HG03439 (cell line): Measurements from ENCODE around the gene TMEM132D.

Source experiments
- ATAC-seq: cut with Tn5 transposase; IDR thresholded peaks from one replicate; pipeline ENCODE4 v1.9.1; 2021; ENCODE audit warnings: mild to moderate bottlenecking, moderate library complexity; ENCODE audit not compliant: unreplicated experiment

TMEM132D gene

GRCh38 chr12:129379076-129379804, 524.6 kb downstream of the TMEM132D start:
- no peak for ATAC-seq

- ATAC-seq: no peak
Observed at GRCh38 chr12:129378496-129378895, 525.3 kb downstream of the TMEM132D start.

GRCh38 chr12:129373746-129374145, 530.1 kb downstream of the TMEM132D start:
- no peak for ATAC-seq

GRCh38 chr12:129372876-129373275, 530.9 kb downstream of the TMEM132D start:
- no peak for ATAC-seq

GRCh38 chr12:129372348-129372747, 531.5 kb downstream of the TMEM132D start:
- no peak for ATAC-seq

- no peak for ATAC-seq
Observed at GRCh38 chr12:129371268-129371667, 532.6 kb downstream of the TMEM132D start.

DNA sequence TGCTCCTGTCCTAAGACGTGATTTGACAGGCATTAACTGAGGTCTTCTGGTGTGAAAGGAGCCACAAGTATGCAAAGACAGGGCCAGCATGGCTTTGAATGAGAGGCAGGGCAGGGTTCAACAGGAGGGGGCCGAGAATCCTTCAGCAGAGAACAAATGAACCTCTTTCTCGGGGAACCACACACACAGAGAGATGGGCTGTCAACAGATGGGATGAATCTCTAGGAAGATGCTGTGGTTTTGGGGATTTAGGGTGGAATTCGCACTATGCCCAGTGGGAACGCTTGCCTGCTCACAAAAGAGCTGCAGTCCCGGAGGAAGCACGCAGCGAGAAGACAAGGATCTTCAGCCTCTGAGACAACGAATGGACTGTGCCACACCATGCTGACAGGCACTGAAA, 537.2 kb downstream of the TMEM132D start:
- ATAC-seq: no peak

GRCh38 chr12:129363041-129363440, 540.8 kb downstream of the TMEM132D start:
- no peak for ATAC-seq

GRCh38 chr12:129357233-129357632, 546.6 kb downstream of the TMEM132D start:
- ATAC-seq: no peak

- no peak for ATAC-seq
Observed at GRCh38 chr12:129351481-129351880, 552.3 kb downstream of the TMEM132D start.

DNA sequence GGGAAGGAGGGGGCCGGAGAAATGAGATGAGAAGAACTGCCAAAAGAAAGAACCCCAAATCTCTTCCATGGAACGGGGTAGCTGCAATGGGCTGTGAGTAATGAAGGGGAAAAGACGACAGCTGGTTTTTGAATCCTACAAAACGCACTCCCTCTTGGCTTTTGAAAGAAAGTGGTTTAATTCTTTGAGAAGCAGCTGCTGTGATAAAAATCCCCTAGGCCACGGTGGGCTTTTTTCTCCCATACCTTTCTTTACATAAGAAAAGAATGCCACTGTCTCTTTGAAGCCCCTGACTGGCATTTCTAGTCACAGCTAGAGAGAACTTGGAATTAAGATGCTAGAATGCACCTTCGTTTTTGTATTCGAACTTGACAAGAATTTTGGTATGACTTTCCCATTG, 564.5 kb downstream of the TMEM132D start:
- no peak for ATAC-seq

DNA sequence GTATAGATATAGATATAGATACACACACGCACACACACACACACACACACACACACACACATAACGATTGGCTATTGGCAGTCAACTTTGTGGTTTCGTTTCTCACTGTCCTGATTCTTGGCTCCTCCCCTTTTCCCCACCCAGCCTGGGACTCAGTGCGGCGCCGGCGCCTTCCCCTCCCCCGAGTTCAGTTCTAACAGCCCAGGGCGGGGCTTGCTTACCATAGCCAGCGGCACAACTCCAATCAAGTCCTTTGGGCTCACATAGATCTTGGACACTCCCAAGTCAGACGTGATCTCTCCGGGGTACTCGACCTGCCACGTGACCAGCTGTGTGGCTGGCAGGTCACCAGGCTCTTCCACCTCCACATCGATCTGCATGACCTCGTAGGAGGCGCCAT, 566.4 kb downstream of the TMEM132D start:
- no peak for ATAC-seq

DNA sequence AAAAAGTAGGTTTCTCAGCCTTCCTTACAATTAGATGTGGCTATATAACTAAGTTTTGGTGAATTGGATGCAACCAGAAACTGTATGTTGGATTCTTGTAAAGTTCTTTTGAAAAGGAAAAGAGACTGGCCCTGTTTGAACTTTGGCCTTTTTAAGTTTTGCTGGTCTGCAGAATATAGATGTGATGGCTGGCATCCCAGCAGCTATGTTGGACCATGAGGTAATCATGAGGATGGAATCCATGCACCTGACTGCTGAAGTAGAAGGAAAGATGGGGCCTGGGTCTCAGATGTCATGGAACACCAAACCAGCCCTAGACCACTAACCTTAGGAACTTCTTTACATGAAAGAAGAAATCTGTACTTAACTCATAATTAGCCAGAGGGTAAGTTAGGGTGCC, 568.1 kb downstream of the TMEM132D start:
- no peak for ATAC-seq

DNA sequence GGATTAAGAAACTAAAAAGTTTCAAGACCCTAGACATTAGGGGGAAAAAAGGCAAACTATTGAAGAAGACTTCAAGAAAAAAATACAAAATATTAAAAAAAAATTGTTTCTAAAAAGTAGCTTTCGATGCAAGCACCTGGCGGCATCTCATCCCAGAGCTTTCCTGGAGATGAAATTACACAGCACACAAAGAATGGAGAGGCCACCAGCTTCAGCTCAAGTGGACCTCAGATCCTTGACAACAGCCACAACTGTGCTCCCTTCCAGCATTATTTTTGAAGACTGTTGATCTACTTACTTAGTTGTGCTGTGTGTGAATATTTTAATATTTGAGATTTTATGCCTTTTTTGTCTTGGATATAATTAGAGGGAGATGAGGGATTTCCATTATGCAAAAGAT, 571.5 kb downstream of the TMEM132D start:
- no peak for ATAC-seq

- no peak for ATAC-seq
Observed at GRCh38 chr12:129331356-129332085, 572.3 kb downstream of the TMEM132D start.

DNA sequence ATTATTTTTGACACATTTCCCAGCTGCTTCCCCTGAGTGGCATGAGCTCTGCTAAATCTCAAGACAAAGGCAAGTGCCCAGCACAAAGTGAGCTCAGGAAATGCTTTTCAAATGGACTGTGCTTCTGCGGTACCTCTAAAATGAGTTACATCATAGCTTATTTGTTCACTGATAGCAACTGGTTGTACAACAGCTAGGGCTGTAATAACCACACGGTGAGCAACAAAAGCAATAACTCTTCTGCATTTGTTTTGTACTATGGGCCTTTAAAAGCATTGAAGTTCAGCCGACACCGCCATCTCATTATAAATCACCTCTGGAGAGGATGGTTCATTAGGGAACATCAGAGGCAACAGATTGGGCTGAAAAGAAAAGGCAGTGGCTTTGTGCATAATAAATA, 575.6 kb downstream of the TMEM132D start:
- no peak for ATAC-seq

GRCh38 chr12:129325566-129325965, 578.3 kb downstream of the TMEM132D start:
- ATAC-seq: no peak

- no peak for ATAC-seq
Observed at GRCh38 chr12:129312048-129312447, 591.8 kb downstream of the TMEM132D start.

GRCh38 chr12:129310346-129310745, 593.5 kb downstream of the TMEM132D start:
- no peak for ATAC-seq

DNA sequence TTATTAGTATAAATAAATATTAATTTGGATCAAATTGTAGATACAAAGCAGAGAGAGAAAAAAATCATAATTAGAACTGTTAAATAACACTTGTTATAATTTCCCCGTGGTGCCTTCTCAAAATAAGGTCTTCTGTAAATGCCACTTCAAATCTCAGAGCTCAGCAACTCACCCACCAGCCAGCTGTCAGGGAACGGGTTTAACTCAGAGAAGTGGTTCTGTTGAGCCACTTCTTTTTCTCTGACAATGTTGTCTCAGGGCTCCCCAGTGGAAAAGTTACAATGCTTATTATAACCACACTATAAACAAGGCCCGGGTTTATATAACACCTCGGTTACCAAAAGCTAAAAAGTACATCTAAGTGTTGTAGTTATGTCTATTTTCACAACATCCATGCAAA, 598.0 kb downstream of the TMEM132D start:
- no peak for ATAC-seq

DNA sequence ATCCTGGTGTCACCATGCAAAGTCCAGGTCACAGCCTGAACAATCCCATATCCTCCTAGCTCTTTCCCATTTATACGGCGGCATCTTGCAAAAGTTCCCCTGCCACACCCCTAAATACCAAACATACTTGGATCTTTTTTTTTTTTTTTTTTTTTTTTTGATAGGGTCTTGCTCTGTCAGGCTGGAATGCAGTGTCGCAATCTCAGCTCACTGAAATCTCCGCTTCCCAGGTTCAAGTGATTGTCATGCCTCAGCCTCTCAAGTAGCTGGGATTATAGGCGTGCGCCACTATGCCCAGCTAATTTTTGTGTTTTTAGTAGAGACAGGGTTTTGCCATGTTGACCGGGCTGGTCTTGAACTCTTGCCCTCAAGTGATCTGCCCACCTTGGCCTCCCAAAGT, 599.3 kb downstream of the TMEM132D start:
- ATAC-seq: no peak

DNA sequence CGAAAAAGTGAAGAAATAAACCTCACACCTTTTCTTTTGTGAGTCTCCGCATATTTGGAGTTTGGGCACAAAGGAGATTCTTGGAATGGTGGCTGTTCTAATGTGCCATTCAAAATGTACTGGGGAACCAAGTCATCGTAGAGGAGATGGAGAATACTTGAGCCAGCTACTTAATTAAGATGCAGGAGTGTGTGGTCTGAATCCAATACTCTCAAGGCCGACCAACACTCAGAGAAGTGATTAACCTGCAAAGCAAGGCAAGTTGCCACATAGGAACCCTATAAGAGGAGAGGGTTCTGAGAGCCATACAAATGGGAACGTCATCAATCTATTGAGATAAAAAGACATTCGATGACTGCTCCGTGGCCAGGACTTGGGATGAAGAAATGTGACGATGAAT, 603.8 kb downstream of the TMEM132D start:
- no peak for ATAC-seq
